ENCODE results near the gene XRN2.

DNA sequence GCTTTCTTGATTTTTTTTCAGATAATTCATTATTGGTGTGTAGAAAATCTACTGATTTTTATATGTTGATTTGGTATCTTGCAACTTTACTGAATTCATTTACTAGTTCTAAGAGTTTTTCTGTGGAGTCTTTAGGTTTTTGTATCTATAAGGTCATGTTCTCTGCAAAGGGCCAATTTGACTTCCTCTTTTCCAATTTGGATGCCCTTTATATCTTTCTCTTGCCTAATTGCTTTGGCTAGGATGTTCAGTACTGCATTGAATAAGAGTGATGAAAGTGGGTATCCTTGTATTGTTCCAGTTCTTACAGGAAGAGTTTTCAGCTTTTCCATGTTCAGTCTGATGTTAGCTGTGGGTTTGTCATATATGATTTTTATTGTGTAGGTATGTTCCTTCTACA lies 108.6 kb downstream of the XRN2 start:
- no peak for TF ChIP-seq POLR2A (IDR thresholded peaks at IDR 0.05; ENCODE audit: low read depth, low read length)
- TF ChIP-seq TAF1 (IDR thresholded peaks at IDR 0.05; ENCODE audit: borderline replicate concordance, low read depth, low read length), result no peak
